ENCODE results near the gene TBC1D5.

TBC1D5 gene

DNA sequence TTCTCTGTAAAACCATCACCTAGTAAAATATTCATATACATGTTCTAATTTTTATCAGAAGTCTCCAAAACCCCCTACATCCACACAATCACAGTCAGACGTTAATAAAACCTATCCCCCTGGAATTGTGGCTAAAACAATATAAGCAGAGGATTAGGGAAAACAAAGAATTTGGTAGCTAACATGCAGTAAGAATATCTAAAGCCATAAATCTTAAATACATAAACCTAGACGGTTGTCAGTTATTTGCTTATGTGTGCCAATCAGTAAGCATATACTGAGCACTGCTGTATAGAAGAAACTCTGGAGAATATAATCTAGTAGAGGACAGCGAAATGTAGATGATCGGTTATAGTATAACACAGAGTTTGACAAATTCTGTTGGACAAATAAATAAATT is 232.2 kb downstream of the TBC1D5 start:
- TF ChIP-seq, protein P1, sequence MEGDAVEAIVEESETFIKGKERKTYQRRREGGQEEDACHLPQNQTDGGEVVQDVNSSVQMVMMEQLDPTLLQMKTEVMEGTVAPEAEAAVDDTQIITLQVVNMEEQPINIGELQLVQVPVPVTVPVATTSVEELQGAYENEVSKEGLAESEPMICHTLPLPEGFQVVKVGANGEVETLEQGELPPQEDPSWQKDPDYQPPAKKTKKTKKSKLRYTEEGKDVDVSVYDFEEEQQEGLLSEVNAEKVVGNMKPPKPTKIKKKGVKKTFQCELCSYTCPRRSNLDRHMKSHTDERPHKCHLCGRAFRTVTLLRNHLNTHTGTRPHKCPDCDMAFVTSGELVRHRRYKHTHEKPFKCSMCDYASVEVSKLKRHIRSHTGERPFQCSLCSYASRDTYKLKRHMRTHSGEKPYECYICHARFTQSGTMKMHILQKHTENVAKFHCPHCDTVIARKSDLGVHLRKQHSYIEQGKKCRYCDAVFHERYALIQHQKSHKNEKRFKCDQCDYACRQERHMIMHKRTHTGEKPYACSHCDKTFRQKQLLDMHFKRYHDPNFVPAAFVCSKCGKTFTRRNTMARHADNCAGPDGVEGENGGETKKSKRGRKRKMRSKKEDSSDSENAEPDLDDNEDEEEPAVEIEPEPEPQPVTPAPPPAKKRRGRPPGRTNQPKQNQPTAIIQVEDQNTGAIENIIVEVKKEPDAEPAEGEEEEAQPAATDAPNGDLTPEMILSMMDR (IDR thresholded peaks at IDR 0.05; ENCODE audit: insufficient read depth, low read depth, low read length, missing control alignments) = no peak
- H3K4me3 ChIP-seq (ENCODE audit: low read depth, low read length) = no peak overlapping the region
- DNase-seq (ENCODE audit: low read depth) = no peak

DNA sequence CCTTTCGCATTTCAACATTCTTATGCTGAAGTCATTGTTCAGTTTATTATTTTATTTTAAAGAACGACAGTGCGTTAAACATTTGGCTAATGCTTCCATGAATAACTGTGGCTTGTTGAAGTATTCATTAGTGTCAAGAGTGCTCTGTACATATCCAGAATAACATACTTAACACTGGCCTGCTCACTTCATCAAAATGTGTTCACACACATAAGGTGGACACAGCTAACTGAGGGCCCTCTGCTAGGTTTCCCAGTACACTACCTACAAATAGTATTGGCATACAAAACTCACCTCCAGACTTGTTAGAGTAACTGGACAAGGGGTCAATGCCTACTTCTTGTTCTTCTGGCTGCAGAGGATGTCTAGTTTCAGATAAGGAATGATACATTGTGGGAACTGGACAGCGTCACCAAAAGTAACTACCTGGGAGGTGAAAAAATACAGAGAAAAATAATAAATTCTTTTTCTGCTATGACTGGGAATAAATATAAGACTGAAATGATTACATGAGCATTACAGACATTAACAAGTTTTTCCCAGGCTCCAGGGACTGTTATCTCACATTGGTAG is 234.2 kb downstream of the TBC1D5 start:
- TF ChIP-seq, protein P1 (IDR thresholded peaks at IDR 0.05; ENCODE audit: insufficient read depth, low read depth, low read length, missing control alignments) = no peak
- DNase-seq (ENCODE audit: low read depth) = no peak
- H3K4me3 ChIP-seq (ENCODE audit: low read depth, low read length) = no peak overlapping the region

DNA sequence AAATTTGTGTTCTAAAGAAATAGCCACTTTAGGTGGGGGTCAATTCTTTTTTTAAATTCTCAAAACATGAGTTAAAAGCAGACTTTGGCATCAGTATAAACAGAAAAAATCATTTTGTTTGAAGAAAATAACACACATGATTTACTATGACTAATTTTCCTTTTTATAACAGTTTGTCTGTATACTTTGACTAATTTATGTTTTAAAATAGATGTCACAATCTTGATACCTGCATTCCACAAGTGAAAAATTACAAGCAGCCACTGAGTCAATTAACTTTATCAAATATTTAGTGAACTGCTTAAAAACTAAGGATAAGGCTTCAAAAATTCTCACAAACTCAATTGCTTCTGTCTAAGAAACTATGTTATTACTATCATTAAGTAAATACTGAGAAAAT is 235.0 kb downstream of the TBC1D5 start:
- DNase-seq (ENCODE audit: low read depth) = no peak
- TF ChIP-seq, protein P1 (IDR thresholded peaks at IDR 0.05; ENCODE audit: insufficient read depth, low read depth, low read length, missing control alignments) = no peak
- no peak overlapping the region for H3K4me3 ChIP-seq (ENCODE audit: low read depth, low read length)

DNA sequence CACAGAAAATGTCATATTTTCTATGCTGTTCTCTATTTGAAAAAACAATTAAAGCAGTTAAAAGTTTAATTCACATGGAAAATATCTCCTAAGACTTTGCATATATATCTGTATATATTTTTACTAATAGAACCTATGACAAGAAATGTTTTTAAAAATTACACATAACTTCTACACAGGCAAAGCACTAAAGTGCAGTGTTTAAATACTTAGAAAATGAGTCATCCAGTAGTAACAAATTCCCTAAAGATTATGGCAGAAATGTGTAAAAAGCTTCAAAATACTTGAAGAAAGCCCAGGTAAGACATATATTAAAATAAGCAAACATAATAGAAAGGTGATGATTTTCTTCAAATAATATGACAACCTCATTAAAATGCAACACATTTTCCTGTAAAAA is 236.6 kb downstream of the TBC1D5 start:
- DNase-seq (ENCODE audit: low read depth) = no peak
- TF ChIP-seq, protein P1 (IDR thresholded peaks at IDR 0.05; ENCODE audit: insufficient read depth, low read depth, low read length, missing control alignments) = no peak
- no peak overlapping the region for H3K4me3 ChIP-seq (ENCODE audit: low read depth, low read length)

DNA sequence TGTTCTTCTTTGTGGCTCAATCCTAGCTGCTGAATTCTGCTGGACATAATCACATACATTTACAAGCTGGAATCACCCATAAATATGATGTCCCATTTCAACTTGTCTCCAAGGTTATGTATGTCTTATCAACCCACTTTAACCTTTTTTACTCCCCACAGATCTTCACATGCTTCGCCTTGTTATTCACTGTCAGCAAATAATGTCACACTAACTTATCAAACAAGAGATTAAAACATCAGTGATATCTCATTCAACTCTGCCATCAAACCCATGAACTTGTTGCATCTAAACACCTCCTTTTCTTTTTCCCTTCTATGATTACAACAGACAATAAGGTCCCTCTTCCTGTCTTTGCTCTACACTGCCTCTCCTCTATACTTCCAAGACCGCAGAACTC is 240.7 kb downstream of the TBC1D5 start:
- TF ChIP-seq, protein P1 (IDR thresholded peaks at IDR 0.05; ENCODE audit: insufficient read depth, low read depth, low read length, missing control alignments) = no peak
- no peak for DNase-seq (ENCODE audit: low read depth)
- no peak overlapping the region for H3K4me3 ChIP-seq (ENCODE audit: low read depth, low read length)

DNA sequence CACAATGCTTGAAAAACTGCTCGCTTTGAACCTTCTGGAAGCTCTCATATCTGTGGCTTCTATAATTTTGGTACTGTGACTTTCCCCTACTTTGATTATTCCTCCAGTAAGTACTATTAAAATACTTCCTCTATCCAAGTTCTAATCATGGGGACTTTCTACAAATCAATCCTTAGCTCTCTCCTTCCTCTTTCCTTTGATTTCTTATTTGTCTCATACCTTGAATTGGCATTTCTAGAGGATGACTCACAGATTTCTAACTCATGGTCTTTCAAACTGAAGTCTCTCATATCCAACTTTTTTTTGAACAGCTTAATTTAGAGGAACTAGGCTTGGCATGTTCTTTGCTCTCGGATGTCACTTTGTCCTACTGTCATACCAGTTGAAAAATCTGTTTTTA is 241.8 kb downstream of the TBC1D5 start:
- TF ChIP-seq, protein P1 (IDR thresholded peaks at IDR 0.05; ENCODE audit: insufficient read depth, low read depth, low read length, missing control alignments) = no peak
- DNase-seq (ENCODE audit: low read depth) = no peak
- no peak overlapping the region for H3K4me3 ChIP-seq (ENCODE audit: low read depth, low read length)

DNA sequence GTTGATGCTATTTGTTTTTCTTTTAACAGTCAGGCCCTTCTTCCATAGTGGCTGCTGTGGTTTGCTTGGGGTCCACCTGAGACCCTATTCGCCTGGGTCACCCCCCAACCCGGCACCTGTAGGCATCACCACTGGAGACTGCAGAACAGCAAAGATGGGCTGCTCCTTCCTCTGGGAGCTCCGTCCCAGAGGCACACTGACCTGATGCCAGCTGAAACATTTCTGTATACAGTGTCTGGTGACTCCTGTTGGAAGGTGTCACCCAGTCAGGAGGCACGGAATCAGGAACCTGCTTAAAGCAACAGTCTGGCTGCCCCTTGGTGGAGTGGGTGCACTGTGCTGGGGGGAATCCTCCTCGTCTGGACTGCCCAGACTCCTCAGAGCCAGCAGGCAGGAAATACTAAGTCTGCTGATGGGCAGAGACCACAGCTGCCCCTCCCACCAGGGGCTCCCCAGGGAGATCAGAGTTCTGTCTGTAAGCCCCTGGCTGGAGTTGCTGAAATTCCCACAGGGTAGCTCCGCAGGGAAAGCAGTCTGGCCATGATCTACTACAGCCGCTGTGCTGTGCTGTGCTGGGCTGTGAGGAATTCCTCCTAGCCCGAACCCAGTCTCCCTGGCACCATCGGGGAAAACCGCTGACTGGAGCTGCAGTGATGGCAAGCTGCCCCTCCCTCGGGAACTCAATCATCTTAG is 248.2 kb downstream of the TBC1D5 start:
- H3K4me3 ChIP-seq (ENCODE audit: low read depth, low read length) = no peak overlapping the region
- DNase-seq (ENCODE audit: low read depth) = no peak
- TF ChIP-seq, protein P1 (IDR thresholded peaks at IDR 0.05; ENCODE audit: insufficient read depth, low read depth, low read length, missing control alignments) = no peak

Measured in GM12865 (cell line).